Stimulated activated naive CD4-positive, alpha-beta T cell (primary cell): ENCODE data around the gene TMEM114.
"Not testable (repeated sequence)": the region's sequence is repeated elsewhere in the genome, so short reads cannot be mapped to it uniquely, and the experiment has no call there.

Experiments
- DNase-seq, 6 experiments: peaks; one replicate each; lab custom pipeline; 2025; lab: John Stamatoyannopoulos, UW

Gene TMEM114

GRCh38 chr16:8576141-8577004, 13.9 kb downstream of the TMEM114 start:
- no peak for DNase-seq

- DNase-seq, result no peak
These were observed 14.9 kb downstream of the TMEM114 start for GRCh38 chr16:8575399-8575798.

GRCh38 chr16:8572919-8573724, 17.2 kb downstream of the TMEM114 start:
- no peak for DNase-seq

GRCh38 chr16:8572063-8572918, 18.0 kb downstream of the TMEM114 start:
- no peak for DNase-seq

- DNase-seq, result no peak
These were observed 19.2 kb downstream of the TMEM114 start for GRCh38 chr16:8571061-8571596.

- DNase-seq, result not testable (repeated sequence)
These were observed 19.9 kb downstream of the TMEM114 start for GRCh38 chr16:8570393-8570792.

- no peak for DNase-seq
These were observed 20.5 kb downstream of the TMEM114 start for GRCh38 chr16:8569650-8570346.

GRCh38 chr16:8568231-8568617, 22.1 kb downstream of the TMEM114 start:
- DNase-seq, result no peak

GRCh38 chr16:8567355-8568230, 22.7 kb downstream of the TMEM114 start:
- peak; percentile 63 to 86 (median 72) for DNase-seq

GRCh38 chr16:8565498-8565897, 24.8 kb downstream of the TMEM114 start:
- DNase-seq, result no peak

GRCh38 chr16:8564934-8565345, 25.4 kb downstream of the TMEM114 start:
- no peak for DNase-seq

GRCh38 chr16:8563944-8564540, 26.3 kb downstream of the TMEM114 start:
- not testable (repeated sequence) for DNase-seq

GRCh38 chr16:8561496-8561895, 28.8 kb downstream of the TMEM114 start:
- no peak for DNase-seq

GRCh38 chr16:8555400-8555799, 34.9 kb downstream of the TMEM114 start:
- DNase-seq, result no peak

- DNase-seq, result no peak
These were observed 35.4 kb downstream of the TMEM114 start for GRCh38 chr16:8554881-8555280.

- no peak for DNase-seq
These were observed 36.3 kb downstream of the TMEM114 start for GRCh38 chr16:8554022-8554421.

GRCh38 chr16:8552487-8553221, 37.7 kb downstream of the TMEM114 start:
- no peak for DNase-seq

- no peak for DNase-seq
These were observed 38.7 kb downstream of the TMEM114 start for GRCh38 chr16:8551388-8552332.
